DND-41 (cell line): Measurements from ENCODE around the gene FOLR3.
A peak's percentile ranks its signal among the peaks of the same experiment; 100 is the strongest.

Experiments used
- ATAC-seq: fragments of 200-7000 bp; cut with Tn5 transposase; 3 replicates; pipeline ENCODE4 v1.9.1; 2021; ENCODE audit warnings: low read depth; ENCODE audit not compliant: insufficient read depth
- DNase-seq: peaks from one replicate; pipeline ENCODE4 v3.0.0-alpha.2; 2020
- H2AFZ ChIP-seq: 2 replicates; pipeline ENCODE4 v1.6.0; 2012; ENCODE audit warnings: low read depth, low read length
- H3K27ac ChIP-seq: 2 replicates; pipeline ENCODE4 v1.5.1; 2012; ENCODE audit warnings: low read length, inconsistent platforms
- H3K27me3 ChIP-seq: fragments of 200-600 bp; sonication (generic); 2 replicates; pipeline ENCODE4 v1.6.0; 2012; ENCODE audit warnings: low read length, mild to moderate bottlenecking, inconsistent platforms; ENCODE audit not compliant: insufficient read depth, poor library complexity
- H3K36me3 ChIP-seq: 2 replicates; pipeline ENCODE4 v1.5.1; 2012; ENCODE audit warnings: low read length, inconsistent platforms; ENCODE audit not compliant: insufficient read depth
- H3K4me1 ChIP-seq: 2 replicates; pipeline ENCODE4 v1.5.1; 2012; ENCODE audit warnings: mild to moderate bottlenecking, low read length; ENCODE audit not compliant: insufficient read depth
- H3K4me2 ChIP-seq: 2 replicates; pipeline ENCODE4 v1.6.0; 2012; ENCODE audit warnings: mild to moderate bottlenecking, moderate library complexity, low read length, inconsistent platforms; ENCODE audit not compliant: insufficient read depth
- H3K4me3 ChIP-seq, 2 experiments: fragments of 200-600 bp in 1 of 2; shearing (Covaris generic) in 1 of 2; 2 replicates each; pipeline ENCODE4 v1.5.1; 2012 to 2016; ENCODE audit warnings: inconsistent platforms in 2 of 2, low read length in 2 of 2, mild to moderate bottlenecking in 2 of 2, low read depth in 1 of 2, moderate library complexity in 1 of 2
- H3K79me2 ChIP-seq: 2 replicates; pipeline ENCODE4 v1.6.0; 2012; ENCODE audit warnings: low read length, inconsistent platforms; ENCODE audit not compliant: insufficient read depth
- H3K9ac ChIP-seq: 2 replicates; pipeline ENCODE4 v1.6.0; 2012; ENCODE audit warnings: low read depth, mild to moderate bottlenecking, inconsistent platforms, low read length, moderate library complexity
- H3K9me3 ChIP-seq: 2 replicates; pipeline ENCODE4 v1.5.1; 2012; ENCODE audit warnings: low read length, moderate library complexity, mild to moderate bottlenecking, inconsistent platforms; ENCODE audit not compliant: insufficient read depth, severe bottlenecking
- H4K20me1 ChIP-seq: 2 replicates; pipeline ENCODE4 v1.6.0; 2012; ENCODE audit warnings: low read length; ENCODE audit not compliant: insufficient read depth
- EZH2 ChIP-seq: IDR thresholded peaks from 3 replicates; pipeline ENCODE4 v1.6.1; 2012; ENCODE audit warnings: borderline replicate concordance, low read depth, mild to moderate bottlenecking, moderate library complexity, low read length, inconsistent platforms; ENCODE audit not compliant: severe bottlenecking
- TF ChIP-seq, protein P1 (sequence below): IDR thresholded peaks from 2 replicates; pipeline ENCODE4 v1.5.1; 2012; ENCODE audit warnings: borderline replicate concordance, low read length, moderate library complexity, mild to moderate bottlenecking; ENCODE audit not compliant: poor library complexity, severe bottlenecking; ENCODE audit errors: extremely low read depth

The FOLR3 gene

DNA sequence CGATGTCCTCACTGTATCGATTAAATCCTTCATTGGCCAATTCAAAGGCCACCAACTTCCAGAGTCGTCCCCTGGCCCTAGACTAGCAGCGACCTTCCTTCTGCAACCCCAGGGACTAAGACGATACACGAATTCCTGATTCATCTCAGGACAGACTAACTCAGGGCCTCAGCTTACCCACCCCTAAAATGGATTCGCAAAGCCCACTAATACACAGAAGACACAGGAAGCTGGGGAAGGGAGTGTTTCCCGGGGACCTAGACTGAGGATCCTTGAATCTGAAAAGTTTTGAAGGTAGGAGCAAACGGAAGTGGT, 32.9 kb upstream of the FOLR3 start:
- peak overlapping the region; percentile 88 for H3K4me2 ChIP-seq
- 0 out of 2 replicates have a peak, but pooled peaks cover 2% of the 10 kb centered on the region for H4K20me1 ChIP-seq
- peak overlapping the region; percentile 96 for H3K9ac ChIP-seq
- H3K36me3 ChIP-seq, result peaks cover 42% of the 10 kb centered on the region
- peaks cover 44% of the 10 kb centered on the region for H3K79me2 ChIP-seq
- H3K27me3 ChIP-seq, result no peaks in the 10 kb centered on the region
- TF ChIP-seq EZH2, result no peak
- TF ChIP-seq, protein P1, sequence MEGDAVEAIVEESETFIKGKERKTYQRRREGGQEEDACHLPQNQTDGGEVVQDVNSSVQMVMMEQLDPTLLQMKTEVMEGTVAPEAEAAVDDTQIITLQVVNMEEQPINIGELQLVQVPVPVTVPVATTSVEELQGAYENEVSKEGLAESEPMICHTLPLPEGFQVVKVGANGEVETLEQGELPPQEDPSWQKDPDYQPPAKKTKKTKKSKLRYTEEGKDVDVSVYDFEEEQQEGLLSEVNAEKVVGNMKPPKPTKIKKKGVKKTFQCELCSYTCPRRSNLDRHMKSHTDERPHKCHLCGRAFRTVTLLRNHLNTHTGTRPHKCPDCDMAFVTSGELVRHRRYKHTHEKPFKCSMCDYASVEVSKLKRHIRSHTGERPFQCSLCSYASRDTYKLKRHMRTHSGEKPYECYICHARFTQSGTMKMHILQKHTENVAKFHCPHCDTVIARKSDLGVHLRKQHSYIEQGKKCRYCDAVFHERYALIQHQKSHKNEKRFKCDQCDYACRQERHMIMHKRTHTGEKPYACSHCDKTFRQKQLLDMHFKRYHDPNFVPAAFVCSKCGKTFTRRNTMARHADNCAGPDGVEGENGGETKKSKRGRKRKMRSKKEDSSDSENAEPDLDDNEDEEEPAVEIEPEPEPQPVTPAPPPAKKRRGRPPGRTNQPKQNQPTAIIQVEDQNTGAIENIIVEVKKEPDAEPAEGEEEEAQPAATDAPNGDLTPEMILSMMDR, result no peak
- H3K4me1 ChIP-seq, result peaks cover 38% of the 10 kb centered on the region
- peak overlapping the region; percentile 90 to 91 for H3K4me3 ChIP-seq
- no peaks in the 10 kb centered on the region for H3K9me3 ChIP-seq
- ATAC-seq, result no peak
- no peak for DNase-seq
- H2AFZ ChIP-seq, result peak overlapping the region; percentile 85
- H3K27ac ChIP-seq, result peak overlapping the region; percentile 95

DNA sequence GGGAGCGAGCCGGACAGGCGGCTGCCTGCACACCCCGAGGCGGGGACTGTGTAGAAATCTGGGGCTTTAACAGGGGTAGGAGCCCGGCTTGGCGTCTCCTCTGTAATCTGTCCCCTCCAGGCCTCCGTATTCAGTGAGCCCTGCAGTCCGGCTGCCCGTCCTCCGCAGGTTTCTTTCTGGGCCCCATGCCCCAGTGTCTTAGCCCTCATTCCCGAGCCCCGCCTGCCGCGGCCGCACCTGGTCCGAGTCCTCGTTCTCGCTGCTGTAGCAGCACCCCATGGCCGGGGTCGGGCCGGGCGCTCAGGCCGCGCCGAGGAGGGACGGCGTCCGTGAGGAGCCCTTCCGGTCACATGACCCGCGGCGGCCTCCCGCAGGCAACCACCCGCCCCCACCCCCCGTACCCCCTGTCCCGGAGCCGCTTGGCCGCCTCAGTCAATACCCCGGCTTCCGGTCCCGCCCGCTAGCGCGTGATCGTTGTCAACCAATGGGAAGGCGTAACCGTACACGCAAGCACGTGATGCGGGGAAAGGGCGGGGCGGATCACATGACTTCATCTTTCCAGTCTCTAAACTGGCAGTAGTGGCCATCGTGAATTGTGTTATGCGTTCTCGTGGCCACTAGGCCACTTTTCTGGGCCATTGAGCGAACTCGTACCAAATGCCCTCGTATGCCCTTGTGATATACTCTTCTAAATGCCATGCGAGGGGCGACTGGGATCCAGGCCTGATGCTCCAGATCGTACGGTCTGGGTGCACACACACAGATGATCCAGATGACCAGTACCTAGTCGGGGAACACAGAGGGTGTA, 32.4 kb upstream of the FOLR3 start, which contains the start of gene LAMTOR1:
Gene LAMTOR1, minus strand, starts transcription at position 352 of the 808 bp plus-strand sequence. Its CDS starts 73 bp downstream, at position 279.
- Histone ChIP-seq H3K36me3 (peaks cover 42% of the 10 kb centered on the region), H4K20me1 (0 out of 2 replicates have a peak, but pooled peaks cover 2% of the 10 kb centered on the region), H3K9ac (peak within 1 kb of the TSS; percentile 96), H3K4me3 (peak within 1 kb of the TSS; percentile 90 to 91), H3K9me3 (no peaks in the 10 kb centered on the region), H3K4me2 (peak within 1 kb of the TSS; percentile 88), H3K4me1 (peaks cover 38% of the 10 kb centered on the region), H3K27me3 (no peaks in the 10 kb centered on the region), H3K79me2 (peaks cover 44% of the 10 kb centered on the region), H2AFZ (peak within 1 kb of the TSS; percentile 91), H3K27ac (peak within 1 kb of the TSS; percentile 95)
- peak; percentile 98 for DNase-seq
- TF ChIP-seq, protein P1, result peak; percentile 48
- no peak for TF ChIP-seq EZH2
- peak; percentile 95 for ATAC-seq

DNA sequence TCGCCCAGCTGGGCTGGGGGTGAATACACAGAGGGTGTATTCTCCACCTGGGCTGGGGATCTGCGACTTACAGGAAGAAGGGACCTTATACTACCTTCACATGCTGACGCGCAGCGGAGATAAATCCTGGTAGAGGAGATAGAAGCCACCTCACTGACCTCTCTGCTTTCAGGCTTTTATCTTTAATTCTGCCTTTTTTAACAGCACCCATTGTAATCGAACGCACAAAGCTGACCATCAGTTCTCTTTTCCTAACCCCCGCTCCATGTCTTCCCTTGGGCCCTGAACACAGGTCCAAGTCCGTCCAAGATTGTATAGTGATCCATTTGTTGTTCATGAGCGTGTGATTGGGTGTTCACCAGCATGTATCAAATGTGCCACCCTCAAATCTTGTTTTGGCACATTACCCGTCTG, 31.8 kb upstream of the FOLR3 start:
- Histone ChIP-seq H4K20me1 (0 out of 2 replicates have a peak, but pooled peaks cover 2% of the 10 kb centered on the region), H3K4me1 (peaks cover 38% of the 10 kb centered on the region), H3K27ac (peak overlapping the region; percentile 92), H3K36me3 (peaks cover 42% of the 10 kb centered on the region), H3K4me3 (peak overlapping the region in 1 of 2 experiments; percentile 91; a peak in 3 of 4 replicates), H3K9ac (peak overlapping the region; percentile 96), H3K4me2 (peak overlapping the region; percentile 88), H3K79me2 (peaks cover 44% of the 10 kb centered on the region), H3K9me3 (no peaks in the 10 kb centered on the region), H2AFZ (peak overlapping the region; percentile 91), H3K27me3 (no peaks in the 10 kb centered on the region)
- TF ChIP-seq, protein P1, result no peak
- no peak for TF ChIP-seq EZH2
- DNase-seq (no peak), ATAC-seq (no peak)
